Bronchial epithelial cell (primary cell): ENCODE results near the gene CDK2. TPM values are rescaled to one million over a fixed set of nuclear protein-coding genes. Genes with fewer than 3 reads are reported as not detected.

Source experiments
- DNase-seq: peaks from one replicate; pipeline ENCODE4 v3.0.0-alpha.2; 2010; ENCODE audit warnings: low read depth
- FAIRE-seq: peaks from 2 replicates; lab custom pipeline; 2011; peaks lifted over from hg19 to GRCh38; lab: Jason Lieb, UNC
- H3K27me3 ChIP-seq: 2 replicates; pipeline ENCODE4 v1.5.1; 2011; ENCODE audit warnings: low read length; ENCODE audit not compliant: control insufficient read depth, insufficient read depth
- H3K36me3 ChIP-seq: 2 replicates; pipeline ENCODE4 v1.5.1; 2011; ENCODE audit warnings: low read length; ENCODE audit not compliant: control insufficient read depth, insufficient read depth
- H3K4me3 ChIP-seq: 2 replicates; pipeline ENCODE4 v1.5.1; 2011; ENCODE audit warnings: mild to moderate bottlenecking, low read depth, low read length, control low read depth
- CTCF ChIP-seq: IDR thresholded peaks from 2 replicates; pipeline ENCODE4 v1.5.1; 2011; ENCODE audit warnings: mild to moderate bottlenecking, moderate library complexity, low read length, control low read depth, inconsistent platforms; ENCODE audit not compliant: insufficient read depth, severe bottlenecking
- total RNA-seq: library from RNA; depleted of rRNA; stranded (reverse); fragments of >200 nt; gene quantifications from 2 replicates; pipeline ENCODE4 v1.2.1, GENCODE V29; 2014

CDK2 gene
- total RNA-seq, 1 donor from 2014 or later, result 6.8 TPM

- Histone ChIP-seq H3K36me3 (no peaks in the 10 kb centered on the region), H3K4me3 (no peak within 1 kb of the TSS), H3K27me3 (no peaks in the 10 kb centered on the region)
- no peak for FAIRE-seq
- no peak for DNase-seq
- TF ChIP-seq CTCF, result no peak
Measured at GRCh38 chr12:56020423-56021184, 54.0 kb downstream of the CDK2 start, which contains the start of gene IKZF4. TSS of gene IKZF4 (plus strand) at chr12:56021043. CDS start at chr12:56021494, 451 bp downstream.

- TF ChIP-seq CTCF, result no peak
- no peak for FAIRE-seq
- Histone ChIP-seq H3K27me3 (no peaks in the 10 kb centered on the region), H3K36me3 (no peaks in the 10 kb centered on the region), H3K4me3 (no peak overlapping the region)
- DNase-seq, result no peak
Measured at GRCh38 chr12:56021889-56022497, 55.4 kb downstream of the CDK2 start.

Other genes starting within 250 kb of the CDK2 start
- 1.1 and 2.3 TPM in 2 replicates for gene RDH5, start 246.4 kb upstream of the CDK2 start, total RNA-seq
- 1,301 and 1,307 TPM in 2 replicates for gene CD63, start 237.8 kb upstream of the CDK2 start, total RNA-seq
- gene GDF11, start 223.7 kb upstream of the CDK2 start, total RNA-seq, result 0.13 and 0.26 TPM in 2 replicates
- 68.7 and 111 TPM in 2 replicates for gene SARNP, start 149.1 kb upstream of the CDK2 start, total RNA-seq
- 46.1 and 52.0 TPM in 2 replicates for gene ORMDL2, start 148.8 kb upstream of the CDK2 start, total RNA-seq
- gene DNAJC14, start 137.2 kb upstream of the CDK2 start, total RNA-seq, result 34.3 and 38.4 TPM in 2 replicates
- gene MMP19, start 123.9 kb upstream of the CDK2 start, total RNA-seq, result 0.13 and 0.53 TPM in 2 replicates
- 34.0 and 56.3 TPM in 2 replicates for gene PYM1, start 38.9 kb upstream of the CDK2 start, total RNA-seq
- gene DGKA, start 35.7 kb upstream of the CDK2 start, total RNA-seq, result 81.9 and 88.5 TPM in 2 replicates
- 1.8 and 2.6 TPM in 2 replicates for gene PMEL, start 788 bp upstream of the CDK2 start, total RNA-seq
- gene RAB5B, start 7.2 kb downstream of the CDK2 start, total RNA-seq, result 30.8 and 48.8 TPM in 2 replicates
- gene SUOX, start 30.4 kb downstream of the CDK2 start, total RNA-seq, result 2.1 and 3.6 TPM in 2 replicates
- 0.26 and 0.64 TPM in 2 replicates for gene IKZF4, start 54.2 kb downstream of the CDK2 start, total RNA-seq
- 32.8 and 201 TPM in 2 replicates for gene RPS26, start 75.1 kb downstream of the CDK2 start, total RNA-seq
- gene ERBB3, start 113.3 kb downstream of the CDK2 start, total RNA-seq, result 21.1 and 59.8 TPM in 2 replicates
- 168 and 172 TPM in 2 replicates for gene PA2G4, start 137.7 kb downstream of the CDK2 start, total RNA-seq
- 3,411 and 3,733 TPM in 2 replicates for gene RPL41, start 149.8 kb downstream of the CDK2 start, total RNA-seq
- 3.5 and 4.5 TPM in 2 replicates for gene ZC3H10, start 151.4 kb downstream of the CDK2 start, total RNA-seq
- gene ESYT1, start 161.4 kb downstream of the CDK2 start, total RNA-seq, result 253 and 304 TPM in 2 replicates
- gene MYL6B, start 185.8 kb downstream of the CDK2 start, total RNA-seq, result 27.4 and 33.5 TPM in 2 replicates
- gene MYL6, start 191.5 kb downstream of the CDK2 start, total RNA-seq, result 590 and 1,212 TPM in 2 replicates
- gene SMARCC2, start 222.7 kb downstream of the CDK2 start, total RNA-seq, result 14.0 and 20.4 TPM in 2 replicates